SK-N-MC (cell line): ENCODE results near the gene AGT.

Experiments used
- EZH2 ChIP-seq: fragments of 200-600 bp; sonication (generic); IDR thresholded peaks from one replicate; pipeline ENCODE4 v1.6.1; 2017; ENCODE audit warnings: antibody characterized with exemption
- POLR2AphosphoS5 ChIP-seq: IDR thresholded peaks from 2 replicates; pipeline ENCODE4 v1.6.1; 2012; ENCODE audit warnings: mild to moderate bottlenecking, low read depth, low read length, borderline replicate concordance

DNA sequence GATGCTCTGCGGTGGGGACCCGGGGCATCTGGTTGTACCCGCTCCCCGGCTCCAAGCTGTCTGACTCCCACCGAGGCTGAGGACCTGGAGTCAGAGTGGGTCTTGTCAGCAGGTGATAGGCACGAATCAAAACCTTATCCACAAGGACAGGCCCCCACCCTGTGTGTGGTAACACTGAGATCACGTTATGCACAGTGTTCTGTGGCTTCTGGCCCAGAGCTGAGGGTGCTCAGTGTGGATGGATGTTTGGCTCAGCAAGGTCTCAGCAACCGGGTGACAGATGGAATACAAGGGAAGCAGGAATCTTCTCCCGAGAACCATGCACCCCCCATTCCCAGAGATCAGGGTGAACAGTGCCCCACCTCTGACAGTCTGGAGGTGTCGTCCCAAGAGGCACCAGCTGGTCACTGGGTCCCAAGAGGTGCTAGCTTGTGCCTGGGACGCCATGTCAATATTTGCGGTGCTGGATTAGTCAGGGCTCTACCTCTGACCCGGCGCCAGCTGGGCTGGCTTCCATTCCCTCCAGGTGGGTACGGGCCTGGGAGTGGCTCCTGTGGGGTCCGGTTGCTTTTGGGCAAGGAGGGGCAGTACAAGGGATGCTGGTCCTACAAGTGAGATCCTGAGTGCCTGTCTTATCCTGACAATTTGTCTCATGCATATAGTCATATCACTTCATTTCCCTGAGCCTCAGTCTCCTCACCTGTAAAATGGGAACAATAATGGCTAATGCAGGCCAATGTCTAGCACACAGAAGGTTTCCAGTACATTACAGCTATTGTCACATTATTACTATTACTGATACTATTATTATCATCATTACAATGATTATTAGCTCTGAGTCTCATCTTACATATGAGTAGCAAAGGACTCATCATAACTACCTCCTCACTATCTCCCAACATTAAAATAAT is 34.2 kb upstream of the AGT start:
- TF ChIP-seq POLR2AphosphoS5 (no peak), EZH2 (no peak)
